Neural crest cell (in vitro differentiated cells): ENCODE results near the gene DTYMK. TPM values are rescaled to one million over a fixed set of nuclear protein-coding genes. Genes with fewer than 3 reads are reported as not detected.

Source experiments
- DNase-seq: peaks from one replicate; pipeline ENCODE4 v3.0.0; 2021; ENCODE audit warnings: low read depth, mixed read lengths, low spot score
- H3K27ac Mint-ChIP-seq: one replicate; pipeline ENCODE4 v1.8.0; 2021; ENCODE audit warnings: mild to moderate bottlenecking, mixed read lengths; ENCODE audit not compliant: unreplicated experiment
- H3K27me3 Mint-ChIP-seq: 2 replicates; pipeline ENCODE4 v1.8.0; 2021; ENCODE audit warnings: low read depth, mild to moderate bottlenecking, mixed read lengths
- H3K36me3 Mint-ChIP-seq: 2 replicates; pipeline ENCODE4 v1.8.0; 2021; ENCODE audit warnings: low read depth, mild to moderate bottlenecking, mixed read lengths
- H3K4me1 Mint-ChIP-seq: 2 replicates; pipeline ENCODE4 v1.8.0; 2021; ENCODE audit warnings: mixed read lengths
- H3K4me3 Mint-ChIP-seq: one replicate; pipeline ENCODE4 v1.8.0; 2021; ENCODE audit warnings: mild to moderate bottlenecking, mixed read lengths
- H3K9me3 Mint-ChIP-seq: 2 replicates; pipeline ENCODE4 v1.8.0; 2021; ENCODE audit warnings: mixed read lengths
- total RNA-seq: library from RNA; stranded (reverse); gene quantifications from 2 replicates; pipeline ENCODE4 v1.2.1, GENCODE V29; 2021
- TF ChIP-seq, protein P1 (sequence below): fragments of 200-600 bp; sonication (generic); conservative IDR thresholded peaks from 2 replicates; pipeline ENCODE4 v1.5.0; 2021; ENCODE audit warnings: antibody characterized with exemption, mild to moderate bottlenecking

DTYMK gene
- total RNA-seq, 1 donor from 2014 or later = 108 TPM

DNA sequence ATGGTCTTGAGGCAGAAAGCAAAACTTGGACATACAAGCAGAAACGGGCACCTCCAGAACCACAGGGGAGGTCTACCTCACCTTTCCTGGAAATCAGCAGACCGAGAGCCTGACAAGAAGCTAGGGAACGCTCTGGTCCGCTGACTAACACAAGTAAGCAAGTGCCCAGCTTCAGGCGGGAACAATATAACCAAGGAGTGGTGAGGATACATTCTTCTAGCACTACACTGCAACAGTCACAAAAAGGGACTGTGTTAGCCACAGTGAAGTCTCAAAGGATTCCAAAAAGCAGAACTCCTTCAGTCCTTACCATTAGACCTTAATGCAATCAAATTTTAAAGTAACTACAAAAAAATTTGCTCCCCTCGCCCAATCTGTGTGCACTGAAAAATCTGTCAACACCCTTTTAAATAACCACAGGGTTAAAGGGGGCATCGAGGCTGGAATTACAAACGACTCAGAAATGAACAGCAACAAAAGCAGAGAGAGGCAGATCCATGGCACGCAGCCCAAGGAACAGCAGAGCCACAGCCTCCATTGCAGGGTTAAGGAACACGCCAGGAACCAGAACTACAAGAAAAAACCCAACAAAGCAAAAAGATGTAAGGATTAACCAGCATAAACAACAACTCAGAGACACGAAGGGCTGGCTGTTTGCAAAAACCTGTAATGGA lies 56.7 kb downstream of the DTYMK start:
- peaks cover 7% of the 10 kb centered on the region for H3K36me3 Mint-ChIP-seq
- TF ChIP-seq, protein P1, sequence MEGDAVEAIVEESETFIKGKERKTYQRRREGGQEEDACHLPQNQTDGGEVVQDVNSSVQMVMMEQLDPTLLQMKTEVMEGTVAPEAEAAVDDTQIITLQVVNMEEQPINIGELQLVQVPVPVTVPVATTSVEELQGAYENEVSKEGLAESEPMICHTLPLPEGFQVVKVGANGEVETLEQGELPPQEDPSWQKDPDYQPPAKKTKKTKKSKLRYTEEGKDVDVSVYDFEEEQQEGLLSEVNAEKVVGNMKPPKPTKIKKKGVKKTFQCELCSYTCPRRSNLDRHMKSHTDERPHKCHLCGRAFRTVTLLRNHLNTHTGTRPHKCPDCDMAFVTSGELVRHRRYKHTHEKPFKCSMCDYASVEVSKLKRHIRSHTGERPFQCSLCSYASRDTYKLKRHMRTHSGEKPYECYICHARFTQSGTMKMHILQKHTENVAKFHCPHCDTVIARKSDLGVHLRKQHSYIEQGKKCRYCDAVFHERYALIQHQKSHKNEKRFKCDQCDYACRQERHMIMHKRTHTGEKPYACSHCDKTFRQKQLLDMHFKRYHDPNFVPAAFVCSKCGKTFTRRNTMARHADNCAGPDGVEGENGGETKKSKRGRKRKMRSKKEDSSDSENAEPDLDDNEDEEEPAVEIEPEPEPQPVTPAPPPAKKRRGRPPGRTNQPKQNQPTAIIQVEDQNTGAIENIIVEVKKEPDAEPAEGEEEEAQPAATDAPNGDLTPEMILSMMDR = no peak

DNA sequence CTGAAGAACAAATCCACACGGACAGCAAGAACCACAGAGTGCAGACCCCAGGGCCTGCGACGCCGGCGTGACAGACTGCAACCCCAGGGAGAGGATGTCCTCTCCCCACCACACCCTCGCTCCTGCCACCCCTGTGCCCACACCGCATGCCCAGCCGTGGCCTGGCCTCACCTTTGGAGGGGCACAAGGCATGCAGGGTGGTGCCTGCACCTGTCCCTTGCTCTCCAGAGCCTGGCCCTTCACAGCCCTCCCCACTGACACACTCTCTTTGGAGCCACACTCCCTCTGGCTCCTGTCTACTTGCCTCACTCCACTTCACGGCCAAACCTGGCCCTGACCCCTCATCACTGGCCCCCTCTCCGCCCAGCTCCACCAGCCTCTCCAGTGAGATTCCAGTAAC lies 58.9 kb downstream of the DTYMK start:
- H3K27me3 Mint-ChIP-seq = no peaks in the 10 kb centered on the region
- H3K27ac Mint-ChIP-seq = peak overlapping the region; percentile 43
- H3K4me3 Mint-ChIP-seq = no peak overlapping the region
- peaks cover 7% of the 10 kb centered on the region for H3K36me3 Mint-ChIP-seq
- DNase-seq = no peak
- H3K9me3 Mint-ChIP-seq = no peaks in the 10 kb centered on the region
- TF ChIP-seq, protein P1 = no peak
- no peaks in the 10 kb centered on the region for H3K4me1 Mint-ChIP-seq

More for the DNA sequence above, 56.7 kb downstream of the DTYMK start:
- Mint-ChIP-seq H3K4me1 (peaks cover 4% of the 10 kb centered on the region), H3K9me3 (no peaks in the 10 kb centered on the region), H3K4me3 (no peak overlapping the region), H3K27ac (no peak overlapping the region), H3K27me3 (no peaks in the 10 kb centered on the region)
- no peak for DNase-seq

Other genes with a start within 250 kb of the DTYMK start
- 215 and 223 TPM in 2 replicates for gene STK25, start 178.2 kb downstream of the DTYMK start, total RNA-seq
- 6.9 and 8.7 TPM in 2 replicates for gene BOK, start 128.1 kb downstream of the DTYMK start, total RNA-seq
- 59.1 and 60.9 TPM in 2 replicates for gene THAP4, start 49.7 kb downstream of the DTYMK start, total RNA-seq
- 112 TPM in 2 replicates for gene ATG4B, start 49.1 kb downstream of the DTYMK start, total RNA-seq
- 61.9 and 63.4 TPM in 2 replicates for gene ING5, start 15.2 kb upstream of the DTYMK start, total RNA-seq
- 17.7 and 22.2 TPM in 2 replicates for gene D2HGDH, start 47.8 kb upstream of the DTYMK start, total RNA-seq
- gene GAL3ST2, start 90.0 kb upstream of the DTYMK start, total RNA-seq = 0.28 TPM in 1 of 2 replicates, not detected in the other
- gene NEU4, start 122.4 kb upstream of the DTYMK start, total RNA-seq = 0.14 and 0.25 TPM in 2 replicates
- gene PDCD1, start 172.1 kb upstream of the DTYMK start, total RNA-seq = not detected in 2 replicates
- not detected in 2 replicates for gene RTP5, start 182.9 kb upstream of the DTYMK start, total RNA-seq